Astrocyte (in vitro differentiated cells and primary cell): ENCODE results near the gene ZNF182.

Experiments
- EZH2 ChIP-seq: IDR thresholded peaks from 2 replicates; pipeline ENCODE4 v1.6.1; 2012; ENCODE audit warnings: mild to moderate bottlenecking, low read length, inconsistent platforms; ENCODE audit not compliant: insufficient read depth
- TF ChIP-seq, protein P1 (sequence below): IDR thresholded peaks from 2 replicates; pipeline ENCODE4 v1.5.1; 2011; ENCODE audit warnings: low read depth, mild to moderate bottlenecking, inconsistent platforms, low read length, moderate library complexity; ENCODE audit not compliant: insufficient read depth

DNA sequence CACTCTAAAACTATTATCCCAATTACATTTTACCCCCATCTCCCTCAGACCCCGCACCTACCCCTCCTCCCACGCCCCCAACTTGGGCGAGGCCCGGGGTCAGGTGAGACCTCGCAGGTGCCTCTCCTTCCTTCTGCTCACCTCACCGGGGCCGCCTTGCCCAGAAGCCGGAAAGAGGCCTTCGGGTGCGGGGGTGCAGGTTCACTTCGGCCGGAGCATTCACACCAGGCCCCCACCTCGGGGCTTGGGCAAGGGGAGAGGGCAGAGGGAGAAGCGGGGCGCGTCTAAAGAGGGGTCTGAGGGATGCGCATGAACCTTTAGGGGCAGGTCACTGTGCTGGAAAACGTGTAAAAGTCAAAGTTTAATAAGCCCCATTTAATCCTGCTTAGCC is 427 bp downstream of the ZNF182 start:
- TF ChIP-seq EZH2: no peak
- TF ChIP-seq, protein P1, sequence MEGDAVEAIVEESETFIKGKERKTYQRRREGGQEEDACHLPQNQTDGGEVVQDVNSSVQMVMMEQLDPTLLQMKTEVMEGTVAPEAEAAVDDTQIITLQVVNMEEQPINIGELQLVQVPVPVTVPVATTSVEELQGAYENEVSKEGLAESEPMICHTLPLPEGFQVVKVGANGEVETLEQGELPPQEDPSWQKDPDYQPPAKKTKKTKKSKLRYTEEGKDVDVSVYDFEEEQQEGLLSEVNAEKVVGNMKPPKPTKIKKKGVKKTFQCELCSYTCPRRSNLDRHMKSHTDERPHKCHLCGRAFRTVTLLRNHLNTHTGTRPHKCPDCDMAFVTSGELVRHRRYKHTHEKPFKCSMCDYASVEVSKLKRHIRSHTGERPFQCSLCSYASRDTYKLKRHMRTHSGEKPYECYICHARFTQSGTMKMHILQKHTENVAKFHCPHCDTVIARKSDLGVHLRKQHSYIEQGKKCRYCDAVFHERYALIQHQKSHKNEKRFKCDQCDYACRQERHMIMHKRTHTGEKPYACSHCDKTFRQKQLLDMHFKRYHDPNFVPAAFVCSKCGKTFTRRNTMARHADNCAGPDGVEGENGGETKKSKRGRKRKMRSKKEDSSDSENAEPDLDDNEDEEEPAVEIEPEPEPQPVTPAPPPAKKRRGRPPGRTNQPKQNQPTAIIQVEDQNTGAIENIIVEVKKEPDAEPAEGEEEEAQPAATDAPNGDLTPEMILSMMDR: no peak
